Peyer's patch (tissue), 4 donors: ENCODE data around the gene FARSB.

Experiments
- POLR2A ChIP-seq, 2 donors: fragments of 450-650 bp; IDR thresholded peaks; one replicate each; pipeline ENCODE4 v1.5.1; 2017; ENCODE audit warnings: antibody characterized with exemption in 2 of 2, mild to moderate bottlenecking in 2 of 2, moderate library complexity in 2 of 2
- TF ChIP-seq, protein P1 (sequence below), 6 experiments: fragments of 450-650 bp in 4 of 6; fragments of 200-600 bp in 2 of 6; sonication (generic) in 1 of 6; IDR thresholded peaks; one replicate each; pipeline ENCODE4 v1.5.1; 2017 to 2019; ENCODE audit warnings: antibody characterized with exemption in 6 of 6, mild to moderate bottlenecking in 3 of 6, moderate library complexity in 1 of 6

DNA sequence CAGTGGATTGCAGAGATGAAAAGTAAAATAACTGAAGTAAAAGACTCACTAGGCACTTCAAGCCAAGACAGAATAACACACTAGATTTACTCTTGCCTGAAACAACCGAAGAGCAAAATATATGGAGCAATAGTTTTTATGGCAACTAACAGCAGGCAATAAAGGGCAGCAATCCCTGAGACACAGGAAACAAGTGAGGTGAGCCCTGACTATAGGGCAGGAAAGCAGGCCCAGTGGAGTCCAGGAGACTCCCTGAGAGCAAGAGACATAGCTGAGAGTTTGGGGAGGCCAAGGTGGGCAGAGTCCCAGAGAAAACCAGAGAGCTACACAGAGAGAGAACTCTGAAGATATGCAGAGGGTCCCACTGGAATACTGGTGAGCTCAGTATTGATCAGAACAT is 18.8 kb downstream of the FARSB start:
- TF ChIP-seq, protein P1, sequence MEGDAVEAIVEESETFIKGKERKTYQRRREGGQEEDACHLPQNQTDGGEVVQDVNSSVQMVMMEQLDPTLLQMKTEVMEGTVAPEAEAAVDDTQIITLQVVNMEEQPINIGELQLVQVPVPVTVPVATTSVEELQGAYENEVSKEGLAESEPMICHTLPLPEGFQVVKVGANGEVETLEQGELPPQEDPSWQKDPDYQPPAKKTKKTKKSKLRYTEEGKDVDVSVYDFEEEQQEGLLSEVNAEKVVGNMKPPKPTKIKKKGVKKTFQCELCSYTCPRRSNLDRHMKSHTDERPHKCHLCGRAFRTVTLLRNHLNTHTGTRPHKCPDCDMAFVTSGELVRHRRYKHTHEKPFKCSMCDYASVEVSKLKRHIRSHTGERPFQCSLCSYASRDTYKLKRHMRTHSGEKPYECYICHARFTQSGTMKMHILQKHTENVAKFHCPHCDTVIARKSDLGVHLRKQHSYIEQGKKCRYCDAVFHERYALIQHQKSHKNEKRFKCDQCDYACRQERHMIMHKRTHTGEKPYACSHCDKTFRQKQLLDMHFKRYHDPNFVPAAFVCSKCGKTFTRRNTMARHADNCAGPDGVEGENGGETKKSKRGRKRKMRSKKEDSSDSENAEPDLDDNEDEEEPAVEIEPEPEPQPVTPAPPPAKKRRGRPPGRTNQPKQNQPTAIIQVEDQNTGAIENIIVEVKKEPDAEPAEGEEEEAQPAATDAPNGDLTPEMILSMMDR (IDR thresholded peaks at IDR 0.05), result no peak
- no peak for TF ChIP-seq POLR2A (IDR thresholded peaks at IDR 0.05)
